Measurements from ENCODE around the gene C2orf49. TPM values are rescaled to one million over a fixed set of nuclear protein-coding genes. Genes with fewer than 3 reads are reported as not detected.

Gene C2orf49
- total and polyA plus RNA-seq, 9 of the 15 experiments (the other 6 are each of a cell fraction or from before 2014, with no cell fraction given) = 17.9 to 38.2 (median 25.6) TPM

DNA sequence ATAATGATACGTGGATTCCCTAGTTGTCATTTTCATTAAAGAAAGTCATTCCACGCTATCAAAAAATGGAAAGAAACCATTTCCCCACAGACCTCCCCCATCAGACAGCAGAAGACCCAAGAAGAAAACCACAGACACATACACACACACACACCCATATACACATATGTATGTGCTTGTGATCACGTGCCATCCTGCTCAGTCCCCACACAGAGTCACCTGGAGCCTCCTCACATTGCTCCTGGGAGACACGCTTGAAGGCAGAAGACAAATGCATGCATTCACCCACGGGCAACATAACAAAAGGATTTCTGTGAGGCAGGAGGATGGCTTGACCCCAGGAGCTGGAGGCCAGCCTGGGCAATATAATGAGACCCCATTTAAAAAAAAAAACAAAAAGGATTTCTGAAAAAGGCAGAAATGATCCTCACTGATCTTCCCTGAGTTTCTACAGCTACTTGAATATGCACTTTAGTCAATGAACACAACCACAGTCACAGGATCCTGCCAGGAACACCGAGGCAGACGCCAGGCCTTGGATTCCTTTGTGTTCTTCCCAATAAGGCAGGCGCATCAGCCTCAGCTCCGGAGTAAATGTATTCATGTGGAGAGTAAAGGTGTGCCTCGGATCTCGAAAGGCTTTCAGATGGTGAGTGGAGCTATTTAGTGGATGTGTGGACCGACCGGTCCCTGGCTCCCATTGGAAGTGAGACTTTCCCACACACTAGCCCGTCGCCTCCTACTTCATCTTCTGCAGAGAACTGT, 28.8 kb upstream of the C2orf49 start:
- DNase-seq (ENCODE audit: extremely low read depth in 1 of 4, low spot score in 3 of 4) (no peak), FAIRE-seq (no peak), ATAC-seq (no peak)
- Histone ChIP-seq H3K9me3 (replicated peaks; ENCODE audit: control insufficient read depth, insufficient read depth, low read depth, low read length) (no peaks in the 10 kb centered on the region), H3K27ac (ENCODE audit: extremely low read depth, low read depth, low read length) (no peak overlapping the region), H3K9me1 (ENCODE audit: control insufficient read depth, insufficient read depth, low read length) (no peaks in the 10 kb centered on the region), H3K27me3 (ENCODE audit: control insufficient read depth in 2 of 2, insufficient read depth in 2 of 2, low read length in 2 of 2) (no peaks in the 10 kb centered on the region), H2AFZ (ENCODE audit: low read depth, low read length) (no peak overlapping the region), H3K79me2 (ENCODE audit: control insufficient read depth, insufficient read depth, low read length) (peaks cover 29% of the 10 kb centered on the region), H4K20me1 (replicated peaks; ENCODE audit: control insufficient read depth, insufficient read depth, low read length) (peaks cover 3% of the 10 kb centered on the region; the same call in 1 of the 2 replicates), H3K4me3 (no peak overlapping the region), H3K4me2 (ENCODE audit: insufficient read depth, low read length) (no peak overlapping the region), H3K4me1 (replicated peaks in 1 of 2; ENCODE audit: control insufficient read depth in 2 of 2, insufficient read depth in 2 of 2, low read length in 2 of 2) (peaks cover 0 to 5% of the 10 kb centered on the region in 2 experiments; a peak in 1 of 5 replicates), H3K9ac (ENCODE audit: insufficient read depth in 1 of 2, low read depth in 2 of 2, low read length in 2 of 2) (no peak overlapping the region), H3K36me3 (ENCODE audit: control insufficient read depth, insufficient read depth, low read length) (peaks cover 32% of the 10 kb centered on the region; the same call in 2 of the 3 replicates)
- TF ChIP-seq, protein P1, sequence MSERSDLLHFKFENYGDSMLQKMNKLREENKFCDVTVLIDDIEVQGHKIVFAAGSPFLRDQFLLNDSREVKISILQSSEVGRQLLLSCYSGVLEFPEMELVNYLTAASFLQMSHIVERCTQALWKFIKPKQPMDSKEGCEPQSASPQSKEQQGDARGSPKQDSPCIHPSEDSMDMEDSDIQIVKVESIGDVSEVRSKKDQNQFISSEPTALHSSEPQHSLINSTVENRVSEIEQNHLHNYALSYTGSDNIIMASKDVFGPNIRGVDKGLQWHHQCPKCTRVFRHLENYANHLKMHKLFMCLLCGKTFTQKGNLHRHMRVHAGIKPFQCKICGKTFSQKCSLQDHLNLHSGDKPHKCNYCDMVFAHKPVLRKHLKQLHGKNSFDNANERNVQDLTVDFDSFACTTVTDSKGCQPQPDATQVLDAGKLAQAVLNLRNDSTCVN (CRISPR knock-in tag; IDR thresholded peaks at IDR 0.05) = no peak
- TF ChIP-seq MAFK (IDR thresholded peaks at IDR 0.05; ENCODE audit: low read length) (no peak), FOXJ2 (tag; IDR thresholded peaks at IDR 0.05) (no peak), BCL6 (CRISPR knock-in tag; IDR thresholded peaks at IDR 0.05) (no peak), DEAF1 (CRISPR knock-in tag; IDR thresholded peaks at IDR 0.05) (no peak), ZFP91 (CRISPR knock-in tag; IDR thresholded peaks at IDR 0.05) (no peak), NFIC (IDR thresholded peaks at IDR 0.05) (no peak), ZFP30 (CRISPR knock-in tag; IDR thresholded peaks at IDR 0.05; ENCODE audit: borderline replicate concordance) (no peak)
- intact Hi-C loops (cut with micrococcal nuclease) = no loop called here
- CTCF ChIA-PET (ENCODE audit: low intra/inter-chr PET ratio) = no interaction called here
- 94% methylated on average over 15 of the region's 15 CpGs for WGBS (ENCODE audit: insufficient coverage, low coverage, missing lambda C conversion rate)
- POLR2A ChIA-PET = interaction anchor here (0.6 to 2.1 kb wide), 3 partner anchors 11 to 20 kb away, joined by 3 to 7 read pairs (median 6); no protein-coding TSS in a partner anchor
- in situ Hi-C loops (cut with MboI) = no loop called here
- BruUV-seq (replicated peaks) = no TSS peak

Measured in K562 (cell line).